Measurements from ENCODE around the gene NELL2. TPM values are rescaled to one million over a fixed set of nuclear protein-coding genes. Genes with fewer than 3 reads are reported as not detected.

NELL2 gene
- total and polyA plus RNA-seq, 2 donors from 2014 or later: 0.30 to 3.3 TPM

- Histone ChIP-seq H3K9me3 (ENCODE audit: control insufficient read depth in 2 of 3, insufficient read depth in 1 of 3, low read length in 3 of 3) (no peaks in the 10 kb centered on the region), H3K4me3 (ENCODE audit: low read length in 3 of 3) (no peak overlapping the region), H3K9ac (ENCODE audit: low read length in 3 of 3) (no peak overlapping the region), H3K27ac (ENCODE audit: low read depth in 2 of 2, low read length in 2 of 2) (no peak overlapping the region), H3K36me3 (ENCODE audit: control insufficient read depth in 2 of 3, insufficient read depth in 3 of 3, low read length in 3 of 3) (no peaks in the 10 kb centered on the region), H3K4me1 (ENCODE audit: control insufficient read depth in 2 of 3, insufficient read depth in 2 of 3, low read depth in 1 of 3, low read length in 3 of 3) (no peaks in the 10 kb centered on the region), H3K27me3 (ENCODE audit: control insufficient read depth, insufficient read depth, low read length) (no peaks in the 10 kb centered on the region)
- no peak for FAIRE-seq
- no peak for TF ChIP-seq CTCF (IDR thresholded peaks at IDR 0.05; ENCODE audit: borderline replicate concordance, extremely low read depth, insufficient read depth)
- DNase-seq: no peak
- intact Hi-C loops (cut with DNase I): no loop called here
Observed at GRCh38 chr12:44763021-44763420, 113.1 kb downstream of the NELL2 start.

DNA sequence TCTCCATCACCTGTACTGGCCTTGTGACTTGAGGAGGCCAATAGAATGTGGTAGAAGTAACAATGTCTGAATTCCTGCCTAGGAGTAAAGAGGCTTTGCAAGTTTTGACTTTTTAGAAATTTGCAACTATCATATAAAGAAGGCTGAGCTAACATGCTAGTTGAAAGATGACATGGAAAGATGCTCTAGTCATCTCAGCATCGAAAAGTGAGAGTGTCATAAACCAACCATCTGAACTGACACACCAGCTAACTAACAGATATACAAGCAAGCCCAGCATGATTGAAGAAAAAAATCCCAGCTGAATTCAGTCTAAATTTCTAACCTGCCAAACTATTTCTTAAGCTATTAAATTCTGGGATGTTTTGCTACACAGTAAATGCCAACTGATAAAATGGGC, 116.8 kb downstream of the NELL2 start:
- intact Hi-C loops (cut with DNase I): no loop called here
- Histone ChIP-seq H3K9ac (ENCODE audit: low read length in 3 of 3) (no peak overlapping the region), H3K4me3 (ENCODE audit: low read length in 3 of 3) (no peak overlapping the region), H3K9me3 (ENCODE audit: control insufficient read depth in 2 of 3, insufficient read depth in 1 of 3, low read length in 3 of 3) (no peaks in the 10 kb centered on the region), H3K4me1 (ENCODE audit: control insufficient read depth in 2 of 3, insufficient read depth in 2 of 3, low read depth in 1 of 3, low read length in 3 of 3) (no peaks in the 10 kb centered on the region), H3K36me3 (ENCODE audit: control insufficient read depth in 2 of 3, insufficient read depth in 3 of 3, low read length in 3 of 3) (no peaks in the 10 kb centered on the region), H3K27me3 (ENCODE audit: control insufficient read depth, insufficient read depth, low read length) (no peaks in the 10 kb centered on the region), H3K27ac (ENCODE audit: low read depth in 2 of 2, low read length in 2 of 2) (no peak overlapping the region)
- FAIRE-seq (no peak), DNase-seq (no peak)
- TF ChIP-seq CTCF (IDR thresholded peaks at IDR 0.05; ENCODE audit: borderline replicate concordance, extremely low read depth, insufficient read depth): no peak

DNA sequence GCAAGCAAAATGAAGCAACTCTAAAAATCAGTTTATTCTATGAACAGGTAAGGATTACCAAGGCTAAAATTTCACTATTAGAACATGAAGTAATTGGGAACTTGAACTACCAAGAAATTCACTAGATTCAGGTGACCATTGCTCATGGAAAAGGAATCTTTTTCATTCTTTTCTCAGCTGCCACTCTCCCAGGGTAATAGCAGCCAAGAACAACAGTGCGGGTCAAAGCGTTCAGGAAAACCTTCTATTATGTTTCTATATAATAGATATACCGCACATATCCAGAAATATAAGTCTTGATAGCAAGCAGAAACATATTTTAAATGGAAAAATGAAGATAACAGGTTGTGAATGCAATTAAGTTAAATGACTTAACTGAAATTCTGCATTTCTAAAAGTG, 125.6 kb downstream of the NELL2 start:
- intact Hi-C loops (cut with DNase I): no loop called here
- TF ChIP-seq CTCF (IDR thresholded peaks at IDR 0.05; ENCODE audit: borderline replicate concordance, extremely low read depth, insufficient read depth): no peak
- Histone ChIP-seq H3K27me3 (ENCODE audit: control insufficient read depth, insufficient read depth, low read length) (no peaks in the 10 kb centered on the region), H3K27ac (ENCODE audit: low read depth in 2 of 2, low read length in 2 of 2) (no peak overlapping the region), H3K9me3 (ENCODE audit: control insufficient read depth in 2 of 3, insufficient read depth in 1 of 3, low read length in 3 of 3) (no peaks in the 10 kb centered on the region), H3K4me1 (ENCODE audit: control insufficient read depth in 2 of 3, insufficient read depth in 2 of 3, low read depth in 1 of 3, low read length in 3 of 3) (no peaks in the 10 kb centered on the region), H3K9ac (ENCODE audit: low read length in 3 of 3) (no peak overlapping the region), H3K36me3 (ENCODE audit: control insufficient read depth in 2 of 3, insufficient read depth in 3 of 3, low read length in 3 of 3) (no peaks in the 10 kb centered on the region), H3K4me3 (ENCODE audit: low read length in 3 of 3) (no peak overlapping the region)
- FAIRE-seq (no peak), DNase-seq (no peak)

GRCh38 chr12:44749566-44749965, 126.5 kb downstream of the NELL2 start:
- TF ChIP-seq CTCF (IDR thresholded peaks at IDR 0.05; ENCODE audit: borderline replicate concordance, extremely low read depth, insufficient read depth): no peak
- H3K9me3 ChIP-seq (ENCODE audit: control insufficient read depth in 2 of 3, insufficient read depth in 1 of 3, low read length in 3 of 3): no peaks in the 10 kb centered on the region
- no peak overlapping the region for H3K9ac ChIP-seq (ENCODE audit: low read length in 3 of 3)
- intact Hi-C loops (cut with DNase I): no loop called here
- no peak overlapping the region for H3K4me3 ChIP-seq (ENCODE audit: low read length in 3 of 3)
- H3K36me3 ChIP-seq (ENCODE audit: control insufficient read depth in 2 of 3, insufficient read depth in 3 of 3, low read length in 3 of 3): no peaks in the 10 kb centered on the region
- H3K27me3 ChIP-seq (ENCODE audit: control insufficient read depth, insufficient read depth, low read length): no peaks in the 10 kb centered on the region
- no peak for FAIRE-seq
- DNase-seq: no peak
- no peaks in the 10 kb centered on the region for H3K4me1 ChIP-seq (ENCODE audit: control insufficient read depth in 2 of 3, insufficient read depth in 2 of 3, low read depth in 1 of 3, low read length in 3 of 3)
- no peak overlapping the region for H3K27ac ChIP-seq (ENCODE audit: low read depth in 2 of 2, low read length in 2 of 2)
